T-helper 1 cell (primary cell): ENCODE results near the gene FAM13A.
A peak's percentile ranks its signal among the peaks of the same experiment; 100 is the strongest.

ENCODE experiments used
- DNase-seq, 5 donors: peaks; one replicate each; pipeline ENCODE4 v3.0.0-alpha.2; 2012 to 2020

FAM13A gene

GRCh38 chr4:88828842-88829571 is 228.0 kb downstream of the FAM13A start:
- no peak for DNase-seq

DNA sequence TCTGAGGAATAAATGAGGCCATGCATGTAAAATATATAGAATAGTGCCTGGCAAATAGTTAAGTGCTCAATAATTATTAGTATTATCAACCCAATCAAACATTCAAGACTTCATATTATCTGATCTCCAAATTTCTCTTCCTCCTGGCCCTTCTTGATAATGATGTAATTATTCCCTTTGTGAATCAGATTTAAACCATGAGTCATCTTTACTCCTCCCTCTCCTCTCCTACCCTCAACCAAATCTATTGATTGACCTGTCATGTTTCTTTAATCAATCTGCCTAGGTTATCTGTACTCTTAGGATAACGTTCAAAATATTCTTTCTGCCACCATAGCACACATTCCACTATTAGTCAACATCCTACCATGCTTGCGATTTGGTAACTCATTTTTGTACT is 229.5 kb downstream of the FAM13A start:
- DNase-seq: no peak

DNA sequence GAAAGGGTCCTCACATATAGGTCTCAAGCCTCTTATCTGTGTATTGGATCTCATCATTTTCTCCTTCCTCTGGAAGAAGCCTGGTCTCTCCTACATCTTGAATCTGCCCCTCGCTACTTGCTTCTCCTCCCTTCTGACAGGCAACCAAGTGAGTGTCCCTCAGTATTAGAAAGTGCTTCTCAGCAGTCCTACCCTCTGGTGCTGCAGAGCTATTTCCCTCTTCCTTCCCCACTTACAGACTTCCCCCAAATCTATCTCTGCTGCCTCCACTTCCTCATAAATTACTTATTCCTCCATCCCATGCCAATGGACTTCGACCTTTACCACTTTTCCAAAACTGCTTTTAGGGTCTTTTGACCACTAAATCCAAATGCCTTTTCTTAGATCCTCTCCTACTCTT is 230.2 kb downstream of the FAM13A start:
- DNase-seq: no peak

DNA sequence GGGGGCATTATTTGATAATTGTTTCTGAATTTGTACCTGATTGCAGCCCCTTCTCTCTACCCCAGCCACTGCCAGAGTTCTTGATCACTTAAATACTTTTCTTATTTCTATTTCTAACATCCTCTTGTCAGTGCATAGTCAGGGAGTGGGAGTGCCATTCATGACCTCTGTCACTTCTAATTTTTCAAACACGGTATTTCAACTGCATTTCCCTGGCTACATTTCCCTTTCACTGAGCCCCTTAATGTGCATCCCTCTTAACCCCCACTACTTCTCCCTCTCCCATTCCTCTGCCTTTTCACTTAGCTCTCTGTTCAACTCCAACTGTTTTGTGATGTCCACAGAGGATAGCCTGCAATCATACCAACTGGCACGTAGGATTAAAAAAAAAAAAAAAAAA is 231.1 kb downstream of the FAM13A start:
- no peak for DNase-seq

DNA sequence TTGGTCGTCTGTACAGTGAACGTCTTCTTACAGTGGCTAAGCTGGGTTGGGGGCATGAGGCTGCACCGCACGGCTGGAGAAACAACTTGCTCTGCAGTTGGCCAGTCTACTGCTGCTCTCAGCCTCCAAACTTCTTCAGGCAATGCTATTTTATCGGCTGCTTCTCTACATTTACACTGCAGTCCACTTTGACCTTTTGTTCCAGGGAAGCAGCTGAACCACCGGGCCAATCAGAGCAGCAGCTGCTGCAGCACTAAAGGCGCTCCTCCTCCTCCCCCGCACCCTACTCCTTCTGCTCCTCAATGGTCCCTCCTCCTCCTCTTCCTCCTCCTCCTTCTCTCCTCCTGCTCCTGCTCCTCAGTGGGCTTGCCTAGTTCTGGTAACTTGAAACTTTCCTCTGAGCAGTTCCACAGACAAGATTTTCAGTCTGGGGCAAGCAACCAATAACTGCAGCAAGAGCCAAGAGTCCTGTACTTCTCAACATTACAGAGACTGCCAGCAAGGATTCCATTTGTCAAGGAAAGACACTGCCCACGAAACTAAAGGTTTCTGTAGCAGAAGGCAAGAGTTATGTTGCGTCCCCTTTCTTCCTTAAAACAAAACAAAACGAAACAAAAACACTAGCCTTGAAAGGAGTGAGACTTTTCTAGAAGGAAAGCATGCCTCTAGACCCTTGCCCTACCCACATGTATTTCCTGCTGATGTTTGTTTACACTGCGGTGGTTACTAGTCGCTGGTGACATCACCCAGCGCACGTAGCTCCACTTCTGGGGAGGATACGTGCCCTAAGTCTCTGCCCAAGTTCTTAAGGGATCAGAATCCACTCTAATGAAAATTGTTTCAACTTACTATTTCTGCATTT is 233.7 kb downstream of the FAM13A start:
- peak; percentile 30 to 88 (median 59) for DNase-seq

DNA sequence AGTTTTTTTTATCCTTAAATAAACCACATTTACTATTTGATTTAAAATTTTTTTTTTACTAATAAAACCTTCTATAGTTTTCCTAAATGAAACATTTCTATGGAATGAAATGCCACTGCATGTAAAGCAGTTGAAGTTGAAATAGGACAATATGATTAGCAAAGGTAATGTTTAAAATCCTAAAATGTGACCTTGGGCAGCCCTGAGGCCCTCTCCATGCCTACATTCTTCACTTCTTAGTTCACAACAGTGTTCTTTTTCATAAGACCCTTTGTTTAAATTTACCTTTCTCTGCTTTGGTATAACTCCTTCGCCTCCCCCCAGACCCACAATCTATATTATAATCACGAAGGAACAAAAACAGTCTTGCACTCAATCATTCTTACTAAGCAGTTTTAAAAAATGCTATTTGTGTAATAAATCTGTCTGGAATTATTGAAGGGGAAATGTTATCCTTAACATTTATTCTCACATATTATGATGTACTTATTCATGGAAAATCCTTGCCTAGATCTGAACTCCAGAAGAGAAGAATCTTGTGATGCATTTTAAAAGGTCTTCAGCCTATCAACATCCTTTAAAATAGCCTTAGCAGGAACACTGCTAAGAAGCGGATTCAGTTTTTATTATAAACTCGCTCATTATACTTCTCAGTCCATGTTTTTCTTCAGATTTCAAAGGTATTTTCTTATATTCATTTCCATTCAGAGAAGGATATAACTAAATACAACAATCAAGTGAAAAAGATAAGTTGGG is 234.8 kb downstream of the FAM13A start:
- no peak for DNase-seq

GRCh38 chr4:88821522-88821921 is 235.5 kb downstream of the FAM13A start:
- no peak for DNase-seq

DNA sequence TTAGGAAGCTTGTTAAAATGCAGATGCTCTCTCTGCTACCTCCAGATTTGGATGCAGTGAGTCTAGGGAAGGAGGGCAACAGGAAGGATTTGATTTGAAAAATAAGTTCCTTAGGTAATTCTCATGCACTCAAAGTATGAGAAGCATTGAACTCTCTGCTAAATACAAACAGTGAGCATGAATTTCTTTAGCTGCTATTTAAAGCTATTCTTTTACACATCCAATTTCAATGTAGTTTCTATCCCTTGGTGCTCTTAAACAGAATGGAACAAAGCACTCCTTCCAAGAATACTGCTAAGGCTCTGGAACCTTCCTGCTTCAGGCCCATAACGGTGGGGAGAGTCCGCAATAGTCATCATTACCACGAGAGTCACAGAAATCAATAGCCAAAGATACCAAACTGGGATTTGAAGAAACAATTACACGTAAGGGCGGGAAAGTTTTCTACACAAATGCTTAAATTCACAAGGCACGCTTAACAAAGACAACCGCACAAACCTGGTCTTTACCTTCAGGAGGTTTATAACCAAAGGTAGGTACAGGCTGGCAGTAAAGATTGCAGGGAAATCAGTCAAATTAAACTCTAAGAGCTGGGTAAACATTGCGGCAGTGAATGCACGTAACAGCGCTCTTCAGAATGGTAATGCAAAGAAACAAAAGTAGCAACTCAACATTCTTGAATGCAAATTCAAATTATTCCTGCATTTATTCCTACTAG is 236.1 kb downstream of the FAM13A start:
- no peak for DNase-seq

DNA sequence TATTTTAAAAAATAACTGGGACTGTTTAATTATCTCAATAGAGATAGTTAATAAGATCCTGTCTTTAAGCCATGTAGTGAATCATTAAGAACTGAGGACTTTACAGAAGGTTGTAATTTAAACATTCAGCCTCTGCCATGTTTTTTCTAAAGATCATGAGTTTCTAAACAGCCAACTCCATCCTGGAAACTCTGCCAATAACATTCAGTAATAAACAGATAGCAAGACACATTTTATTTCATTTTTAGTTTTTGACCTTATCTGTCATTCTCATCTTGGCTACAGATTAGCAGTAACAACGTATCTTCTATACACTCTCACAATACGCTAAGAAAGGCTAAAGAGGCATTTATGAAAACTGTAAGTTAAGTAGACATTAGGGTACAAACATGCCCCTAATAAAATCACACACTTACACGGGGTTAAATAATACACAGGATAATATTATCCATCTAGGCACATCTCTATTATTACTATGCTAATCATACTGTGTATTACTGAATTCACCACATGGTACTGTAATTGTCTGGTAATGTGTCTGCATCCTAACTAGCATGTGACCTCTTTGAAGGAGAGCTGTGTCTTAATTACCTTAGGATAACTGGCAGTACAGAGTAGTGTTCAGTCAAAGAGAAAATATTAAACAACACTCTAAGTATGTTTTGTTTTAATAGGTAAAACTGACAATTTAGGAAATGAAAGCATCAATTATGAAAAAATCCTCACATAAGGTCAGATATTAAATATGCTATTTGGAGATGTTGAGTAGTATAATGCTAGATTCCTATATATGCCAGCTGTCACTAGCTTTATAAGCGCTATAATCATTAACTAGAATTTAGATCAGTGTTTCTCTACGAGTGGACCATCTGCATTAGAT is 236.9 kb downstream of the FAM13A start:
- DNase-seq: no peak

DNA sequence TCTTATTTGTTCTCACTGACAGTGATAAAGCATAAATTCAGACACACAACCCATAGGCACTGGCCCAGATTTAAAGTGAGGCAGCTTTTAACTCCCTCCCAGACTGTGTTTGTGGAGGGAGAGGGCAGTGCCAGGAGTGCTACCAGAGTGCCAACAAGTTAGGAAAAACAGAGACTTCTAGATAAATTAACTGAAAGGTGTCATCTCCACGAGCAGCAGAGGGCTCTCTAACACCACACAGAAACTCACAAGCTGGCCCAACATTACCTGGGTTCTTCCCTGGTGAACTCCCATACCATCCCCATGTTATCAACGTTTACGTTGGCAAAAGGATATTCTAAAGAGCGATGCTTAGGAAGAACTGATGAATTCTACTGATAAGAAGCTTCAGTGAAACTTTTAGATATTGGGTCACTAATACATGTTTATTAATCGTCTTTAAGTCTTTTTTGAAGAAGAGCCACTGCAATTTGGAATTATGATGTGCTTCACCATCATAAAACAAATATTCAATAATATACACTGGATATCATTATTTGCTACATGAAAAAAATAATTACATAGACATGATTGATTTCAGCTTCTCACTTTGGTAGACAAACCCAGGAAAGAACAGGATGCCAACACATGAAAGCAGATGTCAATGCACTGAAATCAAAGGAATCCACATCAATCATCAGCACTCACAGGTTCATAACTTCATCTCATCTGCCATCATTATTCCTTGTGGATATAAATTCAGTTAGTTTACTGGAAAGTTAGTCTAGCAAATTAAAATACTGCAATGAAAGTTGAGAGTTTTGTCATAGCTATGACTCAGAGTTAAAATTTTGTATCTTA is 238.1 kb downstream of the FAM13A start:
- DNase-seq: peak in 4 of 5 donors; percentile 28 to 39 (median 31)

- DNase-seq: peak in 1 of 5 donors; percentile 6
Measured at GRCh38 chr4:88817740-88818139, 239.2 kb downstream of the FAM13A start.

GRCh38 chr4:88816360-88816759 is 240.6 kb downstream of the FAM13A start:
- DNase-seq: no peak

DNA sequence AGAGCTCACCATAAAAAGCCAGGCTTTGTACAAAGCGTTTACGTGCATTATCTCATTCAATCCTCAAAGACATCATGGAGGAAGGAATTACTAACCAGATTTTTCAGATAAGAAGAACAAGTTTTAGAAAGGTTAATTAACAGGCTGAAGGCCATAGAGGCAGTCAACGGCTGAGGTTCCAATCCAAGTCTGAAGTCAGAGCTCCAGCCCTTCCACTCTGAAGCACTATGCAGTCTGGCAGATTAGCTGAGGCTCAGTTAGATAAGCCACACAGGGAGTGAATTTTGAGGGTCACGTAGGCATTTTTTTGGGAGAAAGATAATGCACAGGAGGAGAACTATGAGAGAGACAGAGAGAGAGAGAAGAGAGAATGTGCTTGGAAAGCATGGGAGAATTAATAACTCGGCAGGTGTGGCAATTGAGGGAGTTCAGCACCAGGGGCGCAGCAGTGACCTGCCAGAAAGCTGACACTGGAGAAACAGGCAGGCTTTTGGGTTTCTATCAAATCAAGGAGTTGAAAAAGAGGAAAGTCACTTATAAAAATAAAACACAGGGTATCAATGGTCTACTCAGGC is 242.9 kb downstream of the FAM13A start:
- DNase-seq: no peak

DNA sequence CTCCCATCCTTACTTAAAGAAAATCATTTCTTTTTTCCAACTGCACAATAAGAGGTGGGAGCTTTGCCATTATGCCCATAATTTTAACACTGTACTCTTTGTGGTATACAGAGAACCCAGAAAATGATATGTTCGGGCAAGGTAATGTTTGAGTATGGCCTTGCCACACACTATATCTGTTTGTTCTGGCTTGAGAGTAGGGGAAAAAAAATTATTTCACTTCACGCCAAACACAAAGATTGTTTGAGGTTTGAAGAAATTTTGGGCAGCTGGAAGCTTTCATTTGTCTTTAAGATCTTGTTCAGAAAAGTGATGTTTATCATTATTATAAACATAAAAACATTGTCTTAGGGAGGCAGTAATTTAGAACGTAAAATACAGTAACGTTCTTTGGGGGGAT is 244.0 kb downstream of the FAM13A start:
- no peak for DNase-seq

DNA sequence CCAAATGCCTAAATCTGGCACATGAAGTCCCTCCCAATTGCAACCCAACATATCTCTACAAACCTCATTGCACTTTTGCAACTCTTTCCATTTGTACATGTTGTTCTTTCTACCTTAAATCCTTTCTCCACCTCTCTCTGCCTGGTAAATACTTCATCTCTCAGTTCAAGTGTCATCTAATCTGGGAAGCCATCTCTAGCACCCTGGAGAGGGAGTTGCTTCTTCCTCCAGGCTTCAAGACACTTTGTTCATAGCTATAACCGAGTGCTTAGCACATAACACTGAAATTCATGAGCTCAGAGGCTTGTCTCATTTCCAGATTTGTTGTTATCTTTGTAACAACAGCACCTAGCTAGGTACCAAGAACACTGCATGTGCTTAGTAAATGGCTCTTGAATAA is 244.6 kb downstream of the FAM13A start:
- DNase-seq: no peak

GRCh38 chr4:88811904-88812303 is 245.1 kb downstream of the FAM13A start:
- DNase-seq: no peak

DNA sequence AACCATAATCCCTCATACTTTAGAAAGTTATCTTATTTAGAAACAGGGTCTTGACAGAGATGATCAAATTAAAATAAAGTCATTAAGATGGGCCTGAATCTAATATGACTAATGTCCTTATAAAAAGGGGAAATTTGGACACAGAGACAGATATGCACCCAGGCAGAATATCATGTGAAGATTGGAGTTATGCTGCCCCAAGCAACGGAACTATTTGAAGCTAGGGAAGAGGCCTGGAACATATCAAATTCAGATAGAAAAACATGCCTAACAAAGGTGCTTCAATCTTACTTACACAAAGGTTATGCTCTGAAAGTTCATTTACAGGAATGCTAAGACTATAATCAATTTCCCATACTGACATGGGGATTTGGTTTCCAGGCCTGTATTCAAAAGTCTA is 246.7 kb downstream of the FAM13A start:
- no peak for DNase-seq

DNA sequence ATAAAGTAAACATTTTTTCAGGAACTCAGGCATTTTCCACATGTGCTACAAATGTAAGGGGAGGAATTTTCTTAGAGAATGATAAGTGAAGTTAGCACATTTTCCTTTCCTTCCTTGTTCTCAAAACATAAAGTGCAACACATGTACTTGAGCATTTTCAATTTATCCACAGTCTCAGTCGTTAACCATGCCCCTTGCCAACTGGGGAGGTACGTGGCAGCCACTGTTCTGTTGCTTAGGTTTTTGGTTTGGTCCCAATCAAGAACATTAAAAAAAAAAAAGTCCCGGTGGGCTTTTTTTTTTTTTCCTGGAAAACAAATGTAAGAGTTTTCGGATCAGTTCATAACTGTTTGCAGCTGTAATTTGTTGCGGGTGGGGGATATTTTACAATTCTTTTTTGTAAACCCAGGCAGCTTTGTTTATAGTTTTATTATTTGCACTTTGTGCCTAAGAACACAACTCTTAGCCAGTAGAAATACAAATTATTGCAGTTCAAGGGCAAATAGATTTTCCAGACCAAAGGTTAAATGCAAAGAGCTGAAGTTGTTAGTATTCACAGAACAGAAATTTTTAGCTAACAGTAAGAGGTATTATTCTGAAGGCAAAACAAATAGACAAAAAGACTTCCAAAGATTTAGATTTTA is 247.3 kb downstream of the FAM13A start:
- no peak for DNase-seq

DNA sequence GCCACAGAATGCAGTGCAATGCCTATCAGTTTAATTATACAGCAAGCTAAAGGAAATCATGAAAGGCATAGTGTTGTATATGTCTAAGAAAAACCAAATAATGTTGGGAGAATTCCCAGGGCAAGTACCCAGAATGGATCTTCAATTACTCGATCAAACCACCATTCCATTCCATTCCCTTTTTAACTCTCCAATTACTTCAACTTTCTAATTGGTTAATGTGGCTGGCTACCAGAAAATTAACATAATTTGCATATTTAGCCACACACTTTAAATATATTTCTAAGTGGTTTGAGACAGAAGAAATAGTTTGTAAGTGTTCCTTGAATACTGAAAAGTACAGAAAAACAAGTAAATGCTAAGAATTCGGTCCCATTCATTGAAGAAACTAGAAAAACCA is 247.9 kb downstream of the FAM13A start:
- no peak for DNase-seq

- no peak for DNase-seq
Measured at GRCh38 chr4:88807499-88807898, 249.5 kb downstream of the FAM13A start.
